GM18499 (cell line): Measurements from ENCODE around the gene FOXJ2.
"Not testable (repeated sequence)": the region's sequence is repeated elsewhere in the genome, so short reads cannot be mapped to it uniquely, and the experiment has no call there.

ENCODE experiments used
- ATAC-seq: cut with Tn5 transposase; IDR thresholded peaks from one replicate; pipeline ENCODE4 v1.9.1; 2021; ENCODE audit warnings: moderate number of reproducible peaks; ENCODE audit not compliant: insufficient read depth, unreplicated experiment

Gene FOXJ2

DNA sequence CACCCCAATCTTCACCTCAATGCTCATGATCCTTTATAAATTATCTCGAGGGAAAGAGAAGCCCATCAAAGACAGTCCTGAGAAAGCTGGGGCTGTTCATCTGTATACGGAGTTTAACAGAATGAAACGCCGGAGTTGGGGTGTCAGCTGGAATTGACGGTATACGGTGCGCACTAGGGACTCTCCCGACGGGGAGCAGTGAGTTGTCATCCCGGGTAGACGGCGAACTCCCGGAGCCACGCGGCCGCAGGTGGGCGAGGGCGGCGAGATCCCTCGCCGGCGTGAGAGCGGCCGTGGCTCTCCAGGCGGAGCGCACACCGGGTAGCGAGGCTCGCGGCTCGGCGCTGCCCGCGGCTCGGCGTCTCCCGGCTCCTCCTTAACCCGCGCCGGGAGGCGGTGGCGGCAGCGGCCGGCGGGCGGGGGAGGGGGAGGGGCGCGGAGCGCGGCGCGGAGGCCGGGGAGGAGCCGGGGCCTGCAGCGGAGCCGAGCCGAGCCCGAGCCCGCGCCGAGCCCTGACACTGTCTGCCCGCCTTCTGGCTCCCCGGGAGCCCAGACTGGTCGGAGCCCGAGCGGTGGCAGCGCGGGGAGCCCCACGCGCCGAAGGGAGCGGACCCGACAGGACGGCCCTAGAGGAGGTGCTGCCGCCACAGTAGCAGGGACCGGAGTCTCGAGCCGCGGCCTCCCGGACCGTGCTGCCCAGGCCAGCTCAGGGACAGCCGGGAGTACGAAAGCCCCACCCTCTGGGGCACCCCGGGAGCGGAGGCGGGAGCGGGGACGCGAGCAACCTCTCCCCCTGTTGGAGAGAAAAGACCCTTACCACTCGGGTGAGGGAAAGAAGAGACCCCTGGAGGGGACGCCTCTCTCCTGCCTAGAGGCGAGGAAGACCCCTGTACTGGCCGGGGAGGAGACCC lies at the start of gene FOXJ2:
TSS of gene FOXJ2 (plus strand) at position 475 of the 911 bp plus-strand sequence. CDS start 7,117 bp downstream, outside the sequence.
- ATAC-seq, result no peak

DNA sequence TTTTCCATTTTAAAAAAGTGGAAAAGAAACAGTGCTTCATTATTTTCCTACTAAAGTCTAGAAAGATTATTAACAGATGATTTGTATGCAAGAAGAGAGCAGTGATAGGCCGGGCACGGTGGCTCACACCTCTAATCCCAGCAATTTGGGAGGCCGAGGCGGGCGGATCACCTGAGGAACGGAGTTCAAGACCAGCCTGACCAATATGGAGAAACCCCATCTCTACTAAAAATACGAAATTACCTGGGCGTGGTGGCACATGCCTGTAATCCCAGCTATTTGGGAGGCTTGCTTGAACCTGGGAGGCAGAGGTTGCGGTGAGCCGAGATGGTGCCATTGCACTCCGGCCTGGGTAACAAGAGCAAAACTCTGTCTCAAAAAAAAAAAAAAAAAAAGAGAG lies 49.5 kb upstream of the FOXJ2 start:
- ATAC-seq, result not testable (repeated sequence)

DNA sequence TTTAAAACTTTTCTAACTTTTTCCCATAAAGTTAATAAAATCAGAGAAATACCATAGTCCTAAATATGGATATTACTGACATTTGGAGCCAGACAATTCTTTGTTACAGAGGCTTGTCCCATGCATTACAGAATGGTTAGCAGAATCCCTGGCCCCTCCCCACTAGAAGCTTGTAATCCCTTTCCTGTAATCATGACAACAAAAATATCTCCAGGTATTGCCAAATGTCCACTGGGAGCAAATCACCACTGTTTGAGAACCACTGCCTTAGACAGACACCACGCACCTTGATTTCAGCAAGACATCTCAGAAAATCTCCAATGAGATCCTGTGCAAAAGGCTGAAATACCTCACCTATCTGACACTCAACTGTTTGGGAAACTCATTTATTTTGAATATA lies 49.1 kb upstream of the FOXJ2 start:
- ATAC-seq, result not testable (repeated sequence)

DNA sequence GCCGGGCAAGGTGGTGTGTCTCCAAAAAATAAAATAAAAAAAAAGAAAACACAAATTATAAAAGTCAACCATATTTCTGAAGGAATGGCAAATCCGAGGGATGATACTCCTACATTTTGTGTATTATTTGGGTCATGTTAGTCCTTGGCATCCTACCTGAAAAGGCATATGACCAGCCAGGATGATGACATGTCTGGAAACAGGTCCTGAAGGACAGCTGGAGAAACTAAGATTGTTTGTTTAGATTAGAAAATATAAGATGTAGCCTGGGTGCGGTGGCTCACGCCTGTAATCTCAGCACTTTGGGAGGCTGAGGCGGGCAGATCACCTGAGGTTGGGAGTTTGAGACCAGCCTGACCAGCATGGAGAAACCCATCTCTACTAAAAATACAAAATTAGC lies 47.6 kb upstream of the FOXJ2 start:
- no peak for ATAC-seq

DNA sequence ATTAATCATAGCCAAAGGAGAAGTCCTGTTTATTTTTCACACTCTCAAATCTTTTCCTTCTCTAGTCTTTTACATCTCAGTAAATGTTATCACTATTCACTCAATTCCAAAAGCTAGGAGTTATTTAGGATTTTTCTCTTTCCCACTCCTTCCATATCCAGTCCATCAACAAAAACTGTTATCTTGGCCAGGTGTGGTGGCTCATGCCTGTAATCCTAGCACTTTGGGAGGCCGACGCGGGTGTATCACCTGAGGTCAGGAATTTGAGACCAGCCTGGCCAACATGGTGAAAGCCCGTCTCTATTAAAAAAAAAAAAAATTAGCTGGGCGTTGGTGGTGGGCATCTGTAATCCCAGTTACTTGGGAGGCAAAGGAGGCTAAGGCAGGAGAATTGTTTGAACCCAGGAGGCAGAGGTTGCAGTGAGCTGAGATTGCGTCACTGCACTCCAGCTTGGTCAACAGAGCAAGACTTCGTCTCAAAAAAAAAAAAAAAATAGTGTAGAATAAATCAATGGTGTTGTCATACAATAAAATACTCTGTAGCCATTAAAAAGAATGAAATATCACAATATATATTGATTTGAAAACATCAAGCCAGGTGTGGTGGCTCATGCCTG lies 46.6 kb upstream of the FOXJ2 start:
- ATAC-seq, result no peak

DNA sequence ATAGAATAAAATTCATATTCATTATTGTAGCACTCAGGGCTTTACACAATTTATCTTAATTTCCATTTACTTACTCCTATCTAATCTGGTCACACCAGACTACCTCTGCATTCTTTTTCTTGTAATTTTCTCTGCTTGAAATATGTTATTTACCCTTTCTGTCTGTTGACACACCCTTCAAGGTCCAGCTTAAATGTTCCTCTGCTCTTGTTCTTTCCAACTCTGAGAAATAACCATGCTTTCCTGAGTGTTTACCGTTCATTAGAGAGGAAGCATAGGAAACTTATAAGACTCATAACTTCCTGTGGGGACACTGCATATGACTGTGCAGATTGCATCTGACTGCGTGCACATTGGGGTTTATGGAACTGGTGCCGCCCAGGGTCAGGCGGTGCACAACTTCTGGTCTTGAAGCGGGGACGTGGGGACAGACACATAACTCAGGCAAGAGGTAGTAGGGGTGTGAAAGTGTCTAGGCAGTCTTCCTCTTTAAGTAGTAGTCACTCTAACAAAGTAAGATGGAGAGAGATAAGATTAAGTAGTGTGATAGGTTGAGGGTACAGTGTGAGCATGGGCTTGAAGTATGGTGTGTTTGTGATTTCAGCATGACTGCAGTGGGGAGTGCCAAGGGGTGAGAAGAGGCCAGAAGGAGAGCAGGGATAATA lies 42.6 kb upstream of the FOXJ2 start:
- ATAC-seq, result no peak

DNA sequence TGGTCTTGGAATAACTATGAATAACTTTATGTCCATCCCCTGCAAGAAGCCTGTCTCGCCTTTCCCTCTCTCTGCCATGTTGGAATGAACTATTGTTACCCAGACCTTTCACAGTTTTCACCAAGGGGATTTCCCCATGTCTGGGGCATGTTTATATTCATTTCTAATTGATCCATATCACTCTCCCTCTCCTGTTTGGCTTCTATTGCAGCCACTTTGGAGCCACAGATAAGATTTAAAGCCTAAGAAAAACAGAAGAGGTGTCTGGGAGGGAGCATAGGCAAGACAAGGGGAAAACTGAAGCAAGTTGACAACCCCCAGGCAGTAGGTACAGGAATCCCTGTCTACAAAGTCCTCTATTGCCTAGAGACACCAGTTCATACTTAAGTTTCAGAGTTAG lies 41.0 kb upstream of the FOXJ2 start:
- ATAC-seq, result no peak

DNA sequence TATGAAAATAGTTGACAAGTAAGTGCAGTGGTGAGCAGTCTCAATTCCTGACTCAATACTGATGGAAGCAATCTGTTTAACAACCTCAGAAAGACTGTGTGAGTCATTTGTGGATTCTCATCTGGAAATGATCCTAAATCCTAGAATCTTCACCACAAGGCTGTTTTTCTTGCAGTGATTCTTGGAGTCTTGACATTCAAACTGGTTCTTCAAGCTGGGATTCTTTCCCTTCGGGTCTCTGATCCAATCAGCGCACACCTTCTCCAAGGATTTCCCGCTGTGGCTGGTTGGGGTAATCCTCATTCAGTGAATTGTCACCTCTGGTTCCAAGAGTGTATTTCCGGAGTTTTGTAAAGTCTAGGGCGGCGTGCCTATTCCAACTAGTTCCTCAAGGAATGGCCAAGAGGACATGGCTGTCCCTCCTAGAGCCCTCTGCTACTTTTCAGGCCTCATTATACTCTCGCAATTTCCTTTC lies 37.7 kb upstream of the FOXJ2 start:
- no peak for ATAC-seq

DNA sequence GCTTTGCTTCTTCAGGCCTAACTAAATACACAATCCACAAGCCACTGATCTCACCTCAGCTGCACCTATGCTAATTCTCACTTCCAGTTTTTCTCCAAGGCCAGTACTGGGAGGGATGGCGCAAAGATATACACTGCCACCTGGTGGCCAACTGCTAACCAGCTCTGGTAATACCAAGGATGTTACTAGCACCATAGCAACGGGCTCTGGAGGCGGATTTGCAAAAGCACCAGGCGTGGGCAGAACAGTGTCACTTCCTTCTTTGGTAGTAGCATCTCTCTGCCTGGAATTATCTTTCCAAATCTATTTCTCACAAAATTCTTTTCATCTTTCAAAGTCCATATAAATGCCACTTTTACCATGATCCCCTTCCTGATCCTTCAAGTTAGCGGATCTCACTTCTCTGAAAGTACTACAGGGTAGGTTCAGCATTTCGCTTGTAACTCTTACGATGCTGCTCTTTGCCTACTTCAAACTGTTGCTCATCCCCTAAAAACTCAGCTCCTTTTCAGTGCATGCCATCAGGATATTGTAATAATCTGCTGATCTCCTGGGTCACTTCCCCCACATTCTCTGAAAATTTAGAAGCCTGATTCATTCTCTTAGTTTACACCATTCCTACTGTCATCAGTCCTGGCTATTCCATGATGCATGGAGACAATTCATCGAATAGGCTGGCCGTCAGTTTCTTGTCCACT lies 37.1 kb upstream of the FOXJ2 start:
- ATAC-seq, result peak; percentile 98

DNA sequence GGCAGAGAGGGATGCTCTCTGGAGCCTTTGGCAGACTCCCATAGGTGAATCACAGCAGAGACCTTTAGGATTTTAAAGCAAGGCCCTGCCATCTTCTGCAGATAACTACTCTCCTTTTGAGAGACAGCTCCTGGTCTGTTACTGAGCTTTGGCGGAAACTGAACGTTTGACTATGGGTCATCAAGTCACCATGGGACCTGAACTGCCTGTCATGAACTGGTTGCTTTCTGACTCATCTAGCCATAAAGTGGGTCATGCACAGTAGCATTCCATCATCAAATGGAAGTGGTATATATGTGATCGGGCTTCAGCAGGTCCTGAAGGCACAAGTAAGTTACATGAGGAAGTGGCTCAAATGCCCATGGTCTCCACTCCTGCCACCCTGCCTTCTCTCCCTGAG lies 31.7 kb upstream of the FOXJ2 start:
- not testable (repeated sequence) for ATAC-seq

DNA sequence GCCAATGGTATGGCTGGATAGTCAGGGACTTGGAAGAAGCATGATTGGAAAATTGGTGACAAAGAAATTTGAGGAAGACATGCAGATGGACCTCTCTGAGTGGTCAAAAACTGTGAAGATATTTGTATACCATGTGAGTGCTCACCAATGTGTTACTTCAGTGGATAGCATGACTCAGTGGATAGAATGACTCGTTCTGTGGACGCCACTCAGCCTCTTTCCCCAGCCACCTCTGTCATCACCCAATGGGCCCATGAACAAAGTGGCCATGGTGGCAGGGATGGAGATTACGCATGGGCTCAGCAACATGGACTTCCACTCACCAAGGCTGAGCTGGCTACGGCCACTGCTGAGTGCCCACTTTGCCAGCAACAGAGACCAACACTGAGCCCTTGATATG lies 31.0 kb upstream of the FOXJ2 start:
- not testable (repeated sequence) for ATAC-seq

DNA sequence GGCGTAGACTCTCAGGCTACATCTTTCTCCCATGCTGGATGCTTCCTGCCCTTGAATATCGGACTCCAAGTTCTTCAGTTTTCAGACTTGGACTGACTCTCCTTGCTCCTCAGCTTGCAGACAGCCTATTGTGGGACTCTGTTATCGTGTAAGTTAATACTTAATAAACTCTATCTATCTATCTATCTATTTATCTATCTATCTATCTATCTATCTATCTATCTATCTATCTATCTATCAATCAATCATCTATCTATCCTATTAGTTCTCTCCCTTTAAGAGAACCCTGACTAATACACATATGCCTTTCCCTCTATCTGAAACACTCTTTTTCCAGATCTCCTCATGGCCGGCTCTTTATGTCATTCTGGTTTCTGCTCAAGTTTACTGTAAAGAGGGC lies 27.6 kb upstream of the FOXJ2 start:
- ATAC-seq, result not testable (repeated sequence)

DNA sequence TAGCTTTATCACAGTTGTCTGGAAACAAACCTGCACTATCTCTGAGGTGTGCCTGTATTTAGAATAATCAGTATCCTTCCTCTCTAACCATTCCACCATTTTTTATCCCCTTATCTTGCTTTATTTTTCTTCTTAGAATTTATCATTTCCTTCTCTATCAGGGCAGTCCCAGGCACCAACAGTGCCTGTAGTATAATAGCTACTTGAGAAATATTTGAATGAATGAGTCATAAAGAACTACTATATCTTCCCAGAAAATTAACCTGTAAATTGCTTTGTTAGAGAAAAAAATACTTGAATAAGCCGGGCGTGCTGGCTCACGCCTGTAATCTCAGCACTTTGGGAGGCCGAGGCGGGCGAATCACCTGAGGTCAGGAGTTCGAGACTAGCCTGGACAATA lies 21.2 kb upstream of the FOXJ2 start:
- no peak for ATAC-seq

DNA sequence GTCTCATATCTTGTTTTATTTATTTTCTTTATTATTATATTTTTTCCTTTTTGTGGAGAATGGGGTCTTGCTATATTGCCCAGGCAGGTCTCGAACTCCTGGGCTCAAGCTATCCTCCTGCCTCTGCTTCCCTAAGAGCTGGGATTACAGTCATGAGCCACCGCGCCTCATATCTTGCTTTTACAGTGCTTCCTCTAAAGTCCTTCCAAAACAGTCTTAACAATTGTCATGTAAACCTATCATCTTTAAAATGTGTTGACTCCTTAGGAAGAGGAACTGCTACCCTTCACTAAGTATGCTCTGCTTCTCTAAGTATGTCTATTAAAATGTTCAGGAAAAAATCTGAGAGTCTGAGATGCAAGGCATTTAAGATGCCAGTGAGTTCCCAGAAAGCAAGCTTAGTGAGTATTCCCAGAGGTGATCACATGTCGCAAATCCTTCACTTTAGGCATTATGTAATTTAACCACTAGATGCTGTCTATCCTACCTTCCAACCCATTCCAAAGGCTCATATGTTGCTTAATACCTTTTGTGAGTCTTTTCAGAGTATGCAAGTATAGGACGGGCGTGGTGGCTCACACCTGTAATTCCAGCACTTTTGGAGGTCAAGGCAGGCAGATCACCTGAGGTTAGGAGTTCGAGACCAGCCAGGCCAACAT lies 19.7 kb upstream of the FOXJ2 start:
- ATAC-seq, result no peak

DNA sequence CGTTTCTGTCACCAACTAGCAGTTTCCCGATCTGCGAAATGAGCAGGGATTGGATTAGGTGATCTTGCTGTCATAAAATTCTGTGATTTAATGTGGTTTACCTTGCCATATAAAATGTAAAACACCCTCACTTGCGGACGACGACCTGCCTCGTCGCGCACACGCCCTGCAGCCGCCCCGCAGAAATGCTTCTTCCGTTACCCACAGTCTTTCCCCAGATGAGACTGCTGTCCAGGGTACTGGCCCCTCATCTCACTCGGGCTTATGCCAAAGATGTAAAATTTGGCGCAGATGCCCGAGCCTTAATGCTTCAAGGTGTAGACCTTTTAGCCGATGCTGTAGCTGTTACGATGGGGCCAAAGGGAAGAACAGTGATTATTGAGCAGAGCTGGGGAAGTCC lies 17.7 kb upstream of the FOXJ2 start:
- ATAC-seq, result no peak

DNA sequence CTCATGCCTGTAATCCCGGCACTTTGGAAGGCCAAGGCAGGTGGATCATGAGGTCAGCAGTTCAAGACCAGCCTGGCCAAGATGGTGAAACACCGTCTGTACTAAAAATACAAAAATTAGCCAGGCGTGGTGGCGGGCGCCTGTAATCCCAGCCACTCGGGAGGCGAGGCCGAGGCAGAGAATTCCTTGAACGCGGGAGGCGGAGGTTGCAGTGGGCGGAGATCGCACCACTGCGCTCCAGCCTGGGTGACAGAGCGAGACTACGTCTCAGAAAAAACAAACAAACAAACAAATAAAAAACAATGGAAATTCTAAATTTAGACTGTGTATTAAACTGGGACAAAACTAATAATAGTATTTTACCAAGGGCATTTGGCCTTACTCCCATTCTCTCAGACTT lies 14.3 kb upstream of the FOXJ2 start:
- not testable (repeated sequence) for ATAC-seq

DNA sequence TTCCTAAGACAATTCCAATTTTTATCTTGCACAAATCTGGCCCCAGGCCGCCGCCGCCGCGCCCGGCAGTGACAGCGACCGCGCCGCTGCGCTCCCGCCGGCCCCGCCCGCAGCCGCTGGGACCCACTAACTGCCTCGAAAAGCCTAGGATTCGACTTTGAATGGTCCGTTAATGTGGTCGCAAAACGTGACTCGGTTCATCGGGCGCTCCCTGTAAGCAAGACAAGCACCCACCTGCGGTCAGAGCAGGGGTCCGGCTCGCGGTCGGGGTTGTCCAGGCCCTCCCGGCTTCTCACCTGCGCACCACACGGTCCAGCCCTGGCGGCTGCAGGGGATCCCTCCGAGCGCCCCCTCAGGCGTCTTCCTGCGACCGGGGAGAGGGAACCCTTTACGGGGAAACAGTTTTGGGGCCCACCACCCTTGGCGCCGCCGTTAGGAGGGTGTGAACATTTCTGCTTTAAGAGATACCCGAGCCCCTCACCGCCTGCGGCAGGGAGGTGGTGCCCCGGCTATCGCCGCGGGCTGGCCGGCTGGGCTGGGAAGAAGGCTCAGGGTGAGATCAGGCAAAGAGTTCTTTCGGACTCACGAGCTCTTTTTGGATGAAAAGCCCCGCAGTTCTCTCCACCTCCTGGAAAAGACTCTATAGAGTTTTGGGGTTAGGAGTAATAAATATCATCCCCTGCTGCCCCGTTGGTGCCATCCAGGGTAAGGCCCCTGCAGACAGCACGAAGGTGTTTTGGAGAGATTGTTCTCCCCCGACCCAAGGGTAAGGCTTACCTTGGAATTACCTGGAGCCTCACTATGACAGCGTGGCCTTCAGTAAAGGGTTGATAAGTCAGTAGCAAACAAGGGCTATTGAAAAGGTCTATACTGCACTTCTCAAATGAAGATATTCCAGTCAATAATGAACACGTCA lies 13.6 kb upstream of the FOXJ2 start:
- ATAC-seq, result no peak

DNA sequence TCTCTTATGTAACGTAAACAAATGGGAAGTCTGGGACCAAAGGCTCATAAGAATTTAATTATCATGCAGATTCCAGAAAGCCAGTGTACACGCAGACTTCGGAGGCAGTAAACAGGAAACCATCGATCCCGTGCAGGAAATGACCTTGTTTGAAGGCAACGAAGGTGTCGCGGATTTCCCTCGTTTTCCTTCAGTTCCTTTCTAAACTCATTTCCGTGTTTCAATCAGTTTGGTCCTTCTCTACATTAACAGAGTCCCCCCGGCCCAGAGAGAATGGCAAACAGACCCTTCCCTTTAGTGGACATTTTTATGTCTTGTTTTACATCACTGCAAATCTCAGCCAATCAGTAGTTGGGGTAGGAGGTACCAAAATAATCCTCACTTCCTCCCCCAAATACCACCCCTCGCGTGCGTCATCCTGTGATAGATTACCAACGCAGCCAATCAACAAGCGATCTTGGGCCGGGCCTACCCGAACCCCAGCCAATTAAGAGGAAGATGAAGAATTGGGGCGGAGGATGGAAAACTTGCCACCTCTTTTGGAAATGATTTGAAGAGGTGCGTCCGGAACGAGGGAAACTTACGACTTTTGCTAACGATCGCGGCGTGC lies 6.1 kb upstream of the FOXJ2 start:
- peak; percentile 95 for ATAC-seq

DNA sequence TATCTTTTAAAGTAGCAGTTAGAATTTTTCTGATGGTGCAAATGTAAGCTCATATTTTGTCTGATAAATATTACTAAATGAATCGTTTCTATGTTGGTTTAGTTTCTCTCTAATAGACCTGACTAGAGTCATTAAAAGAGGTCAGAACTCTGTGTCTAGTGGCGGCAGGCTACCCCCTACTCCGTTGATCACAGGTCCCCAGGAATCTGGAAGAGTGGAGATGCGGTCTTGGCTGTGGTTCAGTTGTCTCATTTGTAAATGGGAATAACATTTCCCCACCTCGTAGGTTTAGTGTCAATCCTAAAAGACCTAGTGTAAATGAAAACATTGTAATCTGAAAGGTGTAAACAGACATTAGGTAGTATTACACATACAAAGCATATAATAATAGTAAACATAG lies 4.7 kb upstream of the FOXJ2 start:
- no peak for ATAC-seq
